HepG2 (cell line): ENCODE measurements around the gene DMPK. TPM values are rescaled to one million over a fixed set of nuclear protein-coding genes. Genes with fewer than 3 reads are reported as not detected.

Source experiments
- ATF2 ChIP-seq: sonication (generic); formaldehyde crosslinking; IDR thresholded peaks from 2 replicates; pipeline ENCODE4 v1.4.0; 2020; ENCODE audit warnings: missing genetic modification reagents
- FLYWCH1 ChIP-seq: sonication (generic); formaldehyde crosslinking; IDR thresholded peaks from 2 replicates; pipeline ENCODE4 v1.8.1; 2023; ENCODE audit warnings: mild to moderate bottlenecking, missing genetic modification reagents
- FOXC1 ChIP-seq: sonication (generic); formaldehyde crosslinking; IDR thresholded peaks from 2 replicates; pipeline ENCODE4 v1.8.0; 2022; ENCODE audit warnings: mild to moderate bottlenecking, missing genetic modification reagents, borderline replicate concordance
- HDAC1 ChIP-seq: sonication (generic); formaldehyde crosslinking; IDR thresholded peaks from 2 replicates; pipeline ENCODE4 v1.5.1; 2020; ENCODE audit warnings: mild to moderate bottlenecking, missing genetic modification reagents
- KDM1A ChIP-seq: IDR thresholded peaks from 2 replicates; pipeline ENCODE4 v1.6.1; 2016; ENCODE audit warnings: missing compliant biosample characterization
- MTERF4 ChIP-seq: sonication (generic); formaldehyde crosslinking; IDR thresholded peaks from 2 replicates; pipeline ENCODE4 v1.8.0; 2023; ENCODE audit warnings: mild to moderate bottlenecking, missing genetic modification reagents
- PHB2 ChIP-seq: fragments of 450-650 bp; IDR thresholded peaks from 2 replicates; pipeline ENCODE4 v1.6.1; 2018; ENCODE audit not compliant: partially characterized antibody
- PHF8 ChIP-seq: sonication (generic); formaldehyde crosslinking; IDR thresholded peaks from 2 replicates; pipeline ENCODE4 v1.5.0; 2020; ENCODE audit warnings: missing genetic modification reagents
- POLR2AphosphoS5 ChIP-seq: IDR thresholded peaks from 2 replicates; pipeline ENCODE4 v1.6.1; 2012; ENCODE audit warnings: low read depth, low read length
- PREB ChIP-seq: sonication (generic); formaldehyde crosslinking; IDR thresholded peaks from 2 replicates; pipeline ENCODE4 v1.4.0; 2020; ENCODE audit warnings: missing genetic modification reagents
- RAD51 ChIP-seq: fragments of 450-650 bp; IDR thresholded peaks from 2 replicates; pipeline ENCODE4 v1.6.1; 2016; ENCODE audit warnings: borderline replicate concordance
- RBFOX2 ChIP-seq: fragments of 200-400 bp; formaldehyde crosslinking; IDR thresholded peaks from 2 replicates; pipeline ENCODE4 v1.6.1; 2017; ENCODE audit warnings: low read depth, mild to moderate bottlenecking, low read length
- RFXAP ChIP-seq: sonication (generic); formaldehyde crosslinking; IDR thresholded peaks from 2 replicates; pipeline ENCODE4 v1.4.0; 2020; ENCODE audit warnings: missing genetic modification reagents, borderline replicate concordance
- SRF ChIP-seq: IDR thresholded peaks from 2 replicates; pipeline ENCODE4 v1.6.1; 2011; ENCODE audit warnings: mild to moderate bottlenecking, low read depth, low read length, moderate library complexity
- TCF7L2 ChIP-seq: IDR thresholded peaks from 2 replicates; pipeline ENCODE4 v1.6.1; 2011; ENCODE audit warnings: mild to moderate bottlenecking, low read depth, low read length, moderate library complexity
- THAP8 ChIP-seq: sonication (generic); formaldehyde crosslinking; IDR thresholded peaks from 2 replicates; pipeline ENCODE4 v1.5.1; 2020; ENCODE audit warnings: missing genetic modification reagents, mild to moderate bottlenecking, borderline replicate concordance
- YY1 ChIP-seq: IDR thresholded peaks from 2 replicates; pipeline ENCODE4 v1.6.1; 2011; ENCODE audit warnings: low read length, low read depth, moderate library complexity, mild to moderate bottlenecking; ENCODE audit not compliant: insufficient read depth, insufficient replicate concordance
- ZBTB42 ChIP-seq: sonication (generic); formaldehyde crosslinking; IDR thresholded peaks from 2 replicates; pipeline ENCODE4 v1.5.0; 2020; ENCODE audit warnings: mild to moderate bottlenecking, missing genetic modification reagents
- ZNF121 ChIP-seq: sonication (generic); formaldehyde crosslinking; IDR thresholded peaks from 2 replicates; pipeline ENCODE4 v1.5.0; 2020; ENCODE audit warnings: mild to moderate bottlenecking, missing genetic modification reagents
- ZNF501 ChIP-seq: sonication (generic); formaldehyde crosslinking; IDR thresholded peaks from 2 replicates; pipeline ENCODE4 v1.5.1; 2020; ENCODE audit warnings: mild to moderate bottlenecking, moderate library complexity, missing genetic modification reagents
- ZNF552 ChIP-seq: sonication (generic); formaldehyde crosslinking; IDR thresholded peaks from 2 replicates; pipeline ENCODE4 v1.9.0; 2022; ENCODE audit warnings: missing genetic modification reagents, mild to moderate bottlenecking, borderline replicate concordance
- ZNF576 ChIP-seq: sonication (generic); formaldehyde crosslinking; IDR thresholded peaks from 2 replicates; pipeline ENCODE4 v1.4.0; 2020; ENCODE audit warnings: mild to moderate bottlenecking, missing genetic modification reagents
- ZNF652 ChIP-seq: IDR thresholded peaks from 2 replicates; pipeline ENCODE4 v1.6.1; 2016; ENCODE audit warnings: low read depth, borderline replicate concordance
- ZNF709 ChIP-seq: sonication (generic); formaldehyde crosslinking; IDR thresholded peaks from 2 replicates; pipeline ENCODE4 v1.5.0; 2020; ENCODE audit warnings: mild to moderate bottlenecking, missing genetic modification reagents
- ZNF740 ChIP-seq: sonication (generic); formaldehyde crosslinking; IDR thresholded peaks from 2 replicates; pipeline ENCODE4 v1.4.0; 2020; ENCODE audit warnings: missing genetic modification reagents
- ZNF841 ChIP-seq: sonication (generic); formaldehyde crosslinking; IDR thresholded peaks from 2 replicates; pipeline ENCODE4 v1.8.1; 2023; ENCODE audit warnings: missing genetic modification reagents, borderline replicate concordance
- polyA plus RNA-seq, 8 experiments: library from polyadenylated mRNA; depleted of rRNA in 3 of 8; stranded (reverse) in 7 of 8; unstranded in 1 of 8; fragments of >200 nt; fragmentation: Illumina TruSeq in 4 of 8; extraction: Trizol in 4 of 8; gene quantifications; 2 replicates each; pipeline versions ENCODE4 v1.2.1 to v1.2.3, GENCODE V29; 2011 to 2016; ENCODE audit warnings: low read depth in 4 of 8, missing spikeins in 1 of 8, mixed read lengths in 1 of 8; ENCODE audit not compliant: insufficient read depth in 1 of 8
- total RNA-seq, 5 experiments: library from RNA; depleted of rRNA; stranded (reverse); fragments of >200 nt; fragmentation: Illumina TruSeq; extraction: Trizol; gene quantifications; 2 replicates each; pipeline ENCODE4 v1.2.3, GENCODE V29; 2016; ENCODE audit warnings: low read depth in 1 of 5

DMPK gene
- total and polyA plus RNA-seq, 2 of the 13 experiments (the other 11 are each of a cell fraction or from before 2014, with no cell fraction given): 5.3 to 8.8 TPM

- TF ChIP-seq YY1 (no peak), PREB (no peak), FLYWCH1 (CRISPR knock-in tag) (no peak), MTERF4 (CRISPR knock-in tag) (no peak), ZNF709 (CRISPR knock-in tag) (no peak), ATF2 (CRISPR knock-in tag) (no peak), ZNF501 (CRISPR knock-in tag) (no peak), SRF (no peak), ZNF552 (CRISPR knock-in tag) (no peak), RBFOX2 (no peak), ZBTB42 (CRISPR knock-in tag) (no peak), RFXAP (CRISPR knock-in tag) (no peak), HDAC1 (no peak), THAP8 (CRISPR knock-in tag) (no peak), PHF8 (CRISPR knock-in tag) (no peak), PHB2 (no peak), POLR2AphosphoS5 (no peak), ZNF121 (no peak), ZNF740 (CRISPR knock-in tag) (0 out of 2 replicates have a peak, but pooled peaks have one; percentile 18), TCF7L2 (no peak), KDM1A (CRISPR knock-in tag) (no peak), ZNF841 (CRISPR knock-in tag) (no peak), RAD51 (no peak), ZNF652 (no peak), ZNF576 (CRISPR knock-in tag) (no peak), FOXC1 (CRISPR knock-in tag) (0 out of 2 replicates have a peak, but pooled peaks have one; percentile 39)
Observed at GRCh38 chr19:45781214-45782161, 802 bp downstream of the DMPK start (continued).
